ENCODE data around the gene TNFRSF12A.

TNFRSF12A gene

GRCh38 chr16:3023669-3024478 is 3.7 kb downstream of the TNFRSF12A start, which contains the start of the genes HCFC1R1 and THOC6 (continued):
- TF ChIP-seq, protein P1, sequence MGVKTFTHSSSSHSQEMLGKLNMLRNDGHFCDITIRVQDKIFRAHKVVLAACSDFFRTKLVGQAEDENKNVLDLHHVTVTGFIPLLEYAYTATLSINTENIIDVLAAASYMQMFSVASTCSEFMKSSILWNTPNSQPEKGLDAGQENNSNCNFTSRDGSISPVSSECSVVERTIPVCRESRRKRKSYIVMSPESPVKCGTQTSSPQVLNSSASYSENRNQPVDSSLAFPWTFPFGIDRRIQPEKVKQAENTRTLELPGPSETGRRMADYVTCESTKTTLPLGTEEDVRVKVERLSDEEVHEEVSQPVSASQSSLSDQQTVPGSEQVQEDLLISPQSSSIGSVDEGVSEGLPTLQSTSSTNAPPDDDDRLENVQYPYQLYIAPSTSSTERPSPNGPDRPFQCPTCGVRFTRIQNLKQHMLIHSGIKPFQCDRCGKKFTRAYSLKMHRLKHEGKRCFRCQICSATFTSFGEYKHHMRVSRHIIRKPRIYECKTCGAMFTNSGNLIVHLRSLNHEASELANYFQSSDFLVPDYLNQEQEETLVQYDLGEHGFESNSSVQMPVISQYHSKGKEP (tag by site-specific recombination; IDR thresholded peaks at IDR 0.05), result 0 out of 2 replicates have a peak, but pooled peaks have one; percentile 15
- TF ChIP-seq ZEB2 (tag by site-specific recombination; IDR thresholded peaks at IDR 0.05), result peak; percentile 95
- TF ChIP-seq ZFP41 (tag by site-specific recombination; IDR thresholded peaks at IDR 0.05; ENCODE audit: borderline replicate concordance), result no peak
- no peak for TF ChIP-seq ZNF23 (tag by site-specific recombination; IDR thresholded peaks at IDR 0.05; ENCODE audit: borderline replicate concordance)
- peak; percentile 85 for TF ChIP-seq ZFP69B (tag by site-specific recombination; IDR thresholded peaks at IDR 0.05)
- TF ChIP-seq ZSCAN30 (tag by site-specific recombination; IDR thresholded peaks at IDR 0.05), result peak; percentile 40
- TF ChIP-seq ZBTB10 (tag by site-specific recombination; IDR thresholded peaks at IDR 0.05), result peak; percentile 71
- 0 out of 2 replicates have a peak, but pooled peaks have one; percentile 71 for TF ChIP-seq ZNF660 (tag by site-specific recombination; IDR thresholded peaks at IDR 0.05)
- TF ChIP-seq ZBTB17 (tag by site-specific recombination; IDR thresholded peaks at IDR 0.05), result peak; percentile 94
- peak; percentile 70; the same call in 1 of the 2 replicates for TF ChIP-seq ZNF394 (tag by site-specific recombination; IDR thresholded peaks at IDR 0.05; ENCODE audit: borderline replicate concordance)
- peak; percentile 65 for TF ChIP-seq HIC1 (tag by site-specific recombination; IDR thresholded peaks at IDR 0.05)
- TF ChIP-seq MZF1 (tag by site-specific recombination; IDR thresholded peaks at IDR 0.05; ENCODE audit: borderline replicate concordance), result no peak
- no peak for TF ChIP-seq SCRT2 (tag by site-specific recombination; IDR thresholded peaks at IDR 0.05)
- TF ChIP-seq ZNF239 (tag by site-specific recombination; IDR thresholded peaks at IDR 0.05), result peak; percentile 10; the same call in 1 of the 2 replicates
- 0 out of 2 replicates have a peak, but pooled peaks have one; percentile 39 for TF ChIP-seq TSHZ1 (tag by site-specific recombination; IDR thresholded peaks at IDR 0.05; ENCODE audit: borderline replicate concordance)
- no peak for TF ChIP-seq ZNF112 (tag by site-specific recombination; IDR thresholded peaks at IDR 0.05)
- TF ChIP-seq ZNF2 (tag by site-specific recombination; IDR thresholded peaks at IDR 0.05), result peak; percentile 86
- peak; percentile 91 for TF ChIP-seq ZNF449 (tag by site-specific recombination; IDR thresholded peaks at IDR 0.05)
- TF ChIP-seq ZBTB7A (tag by site-specific recombination; IDR thresholded peaks at IDR 0.05; ENCODE audit: low read depth), result peak; percentile 77
